Suppressor macrophage treated with lipopolysaccharide for 4 hours (primary cell): ENCODE results near the gene GCG.

Experiments
- DNase-seq: peaks from one replicate; pipeline ENCODE4 v3.0.0-alpha.2; 2020

Gene GCG

GRCh38 chr2:162152147-162152546, at the start of gene GCG:
Gene GCG (minus strand): TSS chr2:162152247. CDS start chr2:162149178, 3,069 bp downstream.
- DNase-seq: no peak

- DNase-seq: no peak
These were observed 48.6 kb upstream of the GCG start for GRCh38 chr2:162200636-162201035.

- DNase-seq: no peak
These were observed 47.9 kb upstream of the GCG start for GRCh38 chr2:162199913-162200312.

- DNase-seq: no peak
These were observed 46.2 kb upstream of the GCG start for GRCh38 chr2:162198239-162198638.

- no peak for DNase-seq
These were observed 45.2 kb upstream of the GCG start for GRCh38 chr2:162197069-162197825.

- DNase-seq: peak; percentile 21
These were observed 44.6 kb upstream of the GCG start for GRCh38 chr2:162196638-162197037.

- DNase-seq: no peak
These were observed 36.4 kb upstream of the GCG start for GRCh38 chr2:162188451-162188850.

- DNase-seq: no peak
These were observed 33.6 kb upstream of the GCG start for GRCh38 chr2:162185541-162186232.

- no peak for DNase-seq
These were observed 32.9 kb upstream of the GCG start for GRCh38 chr2:162184821-162185450.

- no peak for DNase-seq
These were observed 32.3 kb upstream of the GCG start for GRCh38 chr2:162184359-162184758.

GRCh38 chr2:162182395-162182794, 30.3 kb upstream of the GCG start:
- DNase-seq: no peak

GRCh38 chr2:162177301-162177700, 25.3 kb upstream of the GCG start:
- peak; percentile 8 for DNase-seq

- no peak for DNase-seq
These were observed 23.7 kb upstream of the GCG start for GRCh38 chr2:162175714-162176113.

- DNase-seq: no peak
These were observed 22.7 kb upstream of the GCG start for GRCh38 chr2:162174746-162175145.

GRCh38 chr2:162172802-162173370, 20.8 kb upstream of the GCG start:
- DNase-seq: no peak

- no peak for DNase-seq
These were observed 14.7 kb upstream of the GCG start for GRCh38 chr2:162166745-162167144.

GRCh38 chr2:162166174-162166573, 14.1 kb upstream of the GCG start:
- no peak for DNase-seq

- no peak for DNase-seq
These were observed 12.8 kb upstream of the GCG start for GRCh38 chr2:162164802-162165201.

GRCh38 chr2:162159446-162159845, 7.4 kb upstream of the GCG start:
- no peak for DNase-seq

GRCh38 chr2:162156149-162156548, 4.1 kb upstream of the GCG start:
- no peak for DNase-seq

GRCh38 chr2:162155093-162155492, 3.0 kb upstream of the GCG start:
- DNase-seq: no peak

- DNase-seq: peak; percentile 70
These were observed 1.7 kb upstream of the GCG start for GRCh38 chr2:162153608-162154224.

- DNase-seq: no peak
These were observed 2.1 kb downstream of the GCG start for GRCh38 chr2:162149940-162150339.
